Embryonic facial prominence (tissue), 1 donor: ENCODE results near the gene ERVK3-1.
A peak's percentile ranks its signal among the peaks of the same experiment; 100 is the strongest.
"Not testable (repeated sequence)": the region's sequence is repeated elsewhere in the genome, so short reads cannot be mapped to it uniquely, and the experiment has no call there.

Source experiments
- DNase-seq: peaks from one replicate; pipeline ENCODE4 v3.0.0-alpha.2; 2016; ENCODE audit errors: extremely low spot score

The ERVK3-1 gene

DNA sequence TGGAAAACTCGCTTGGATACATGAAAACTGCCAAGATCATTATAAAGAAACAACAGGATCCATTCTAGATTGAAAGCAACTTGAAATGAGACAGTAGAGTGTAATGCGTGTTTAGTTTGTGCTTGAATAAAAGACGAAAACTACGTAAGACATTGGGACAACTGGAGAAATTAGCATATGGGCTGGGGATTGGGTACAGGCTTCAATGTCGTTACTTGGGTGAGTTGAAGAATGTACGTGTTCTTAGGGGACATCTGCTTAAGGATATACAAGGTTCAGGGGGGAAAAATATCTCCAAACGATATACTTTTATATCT lies 471 bp upstream of the ERVK3-1 start:
- no peak for DNase-seq

GRCh38 chr19:58305932-58306323 lies 751 bp downstream of the ERVK3-1 start:
- no peak for DNase-seq

DNA sequence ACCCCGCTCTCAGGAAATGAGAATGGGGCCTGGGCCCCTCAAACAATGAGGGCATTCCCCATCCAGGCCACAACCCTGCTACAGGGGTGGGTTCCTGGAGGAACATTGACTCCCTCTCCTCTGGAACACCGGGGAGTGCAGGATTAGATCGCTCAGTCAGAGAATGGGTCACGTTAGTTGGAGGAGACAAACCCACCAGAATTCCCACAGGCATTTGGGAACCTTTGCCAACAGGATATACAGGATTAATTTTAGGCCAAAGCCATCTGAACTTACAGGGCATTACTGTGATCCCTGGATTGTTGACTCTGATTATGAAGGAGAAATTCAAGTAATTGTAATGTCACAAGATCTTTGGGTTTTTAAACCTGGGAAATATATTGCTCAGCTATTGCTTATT lies 2.6 kb downstream of the ERVK3-1 start:
- DNase-seq: no peak

DNA sequence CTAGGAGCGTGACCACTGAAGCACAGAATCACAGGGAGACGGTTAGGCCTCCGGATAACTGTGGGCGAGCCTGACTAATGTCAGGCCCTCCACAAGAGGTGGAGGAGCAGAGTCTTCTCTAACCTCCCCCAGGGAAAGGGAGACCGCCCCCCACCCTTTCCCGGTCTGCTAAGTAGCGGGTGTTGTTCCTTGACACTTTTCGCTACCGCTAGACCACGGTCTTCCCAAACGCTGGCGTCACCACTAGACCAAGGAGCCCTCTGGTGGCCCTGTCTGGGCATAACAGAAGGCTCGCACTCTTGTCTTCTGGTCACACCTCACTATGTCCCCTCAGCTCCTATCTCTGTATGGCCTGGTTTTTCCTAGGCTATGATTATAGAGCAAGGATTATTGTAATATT lies 5.5 kb downstream of the ERVK3-1 start:
- DNase-seq: not testable (repeated sequence)

DNA sequence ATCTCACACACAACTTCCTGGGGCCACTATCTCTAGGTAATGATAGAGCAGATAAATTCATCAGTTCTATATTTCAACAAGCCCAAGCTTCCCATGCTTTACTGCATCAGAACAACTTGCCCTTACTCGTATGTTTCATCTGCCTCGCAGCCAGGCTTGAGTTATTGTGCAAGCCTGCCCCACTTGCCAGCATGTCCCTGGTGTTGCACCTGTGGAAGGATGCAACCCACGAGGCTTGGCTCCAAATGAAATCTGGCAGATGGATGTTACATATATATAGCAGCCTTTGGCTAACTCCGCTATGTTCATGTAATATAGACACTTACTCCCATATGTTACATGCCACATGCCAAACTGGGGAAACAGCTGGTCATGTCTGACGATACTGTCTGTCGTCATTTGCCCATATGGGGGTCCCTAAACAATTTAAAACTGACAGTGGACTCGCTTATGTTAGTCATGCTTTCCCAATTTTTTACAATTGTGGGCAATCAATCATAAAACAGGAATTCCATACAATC lies 6.2 kb downstream of the ERVK3-1 start:
- DNase-seq: no peak

DNA sequence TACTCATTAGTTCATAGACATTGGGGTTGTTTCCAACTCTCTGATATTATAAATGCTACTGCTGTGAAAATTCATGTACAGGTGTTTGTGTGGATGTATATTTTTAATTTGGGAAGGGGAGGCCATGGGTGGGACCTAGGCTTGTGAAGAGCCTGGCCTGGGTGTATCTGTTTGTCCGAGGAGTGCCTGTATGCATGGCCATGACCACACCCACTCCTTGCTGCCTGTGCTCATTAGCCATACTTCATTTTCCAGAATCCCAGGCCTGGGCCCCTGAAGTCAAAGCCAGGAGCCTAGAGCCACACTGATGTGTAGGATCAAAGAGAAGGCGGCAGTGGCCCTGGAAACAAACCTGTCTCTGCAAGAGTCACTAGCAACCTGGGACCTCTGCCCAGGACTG lies 10.4 kb downstream of the ERVK3-1 start:
- no peak for DNase-seq

GRCh38 chr19:58317476-58318072 lies 12.4 kb downstream of the ERVK3-1 start:
- DNase-seq: no peak

GRCh38 chr19:58318297-58318696 lies 13.1 kb downstream of the ERVK3-1 start:
- no peak for DNase-seq

- DNase-seq: no peak
Measured at GRCh38 chr19:58319241-58319640, 14.1 kb downstream of the ERVK3-1 start.

DNA sequence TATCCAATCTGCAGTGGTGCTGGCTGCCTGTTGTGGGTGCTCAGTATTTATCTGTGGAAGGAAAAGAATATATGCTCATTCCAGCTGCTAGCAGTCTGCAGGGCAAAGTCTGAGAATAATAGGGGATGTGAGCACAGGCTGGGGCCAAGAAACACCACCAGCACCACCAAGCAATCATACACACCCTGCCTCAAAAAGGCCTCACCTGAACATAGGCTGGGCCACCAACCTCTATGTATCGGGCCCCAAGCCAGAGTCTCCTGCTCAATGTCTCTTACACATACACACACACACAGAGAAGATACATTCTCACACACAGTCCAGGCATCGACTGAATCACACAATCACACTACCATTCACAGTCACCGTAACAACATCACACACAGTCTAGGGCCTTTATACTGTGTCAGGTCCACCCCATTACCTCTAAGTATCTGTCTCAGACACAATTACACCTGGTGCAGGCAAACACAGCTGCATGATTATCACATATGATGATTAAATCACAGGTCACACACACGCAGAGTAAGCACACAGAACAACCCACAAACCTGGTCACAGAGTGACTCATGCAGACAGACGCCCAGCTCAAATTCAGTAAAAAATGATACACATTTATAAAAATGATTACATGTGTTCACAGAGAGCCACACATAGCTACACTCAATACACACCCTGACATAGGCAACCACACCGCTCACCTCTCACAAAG lies 20.3 kb downstream of the ERVK3-1 start:
- no peak for DNase-seq

GRCh38 chr19:58326501-58326913 lies 21.3 kb downstream of the ERVK3-1 start:
- no peak for DNase-seq

- DNase-seq: peak; percentile 77
Measured at GRCh38 chr19:58326914-58327726, 21.9 kb downstream of the ERVK3-1 start, which contains the start of gene ZSCAN22. Gene ZSCAN22, plus strand, starts transcription at chr19:58326994. Its CDS starts 7,809 bp downstream, at chr19:58334803.

DNA sequence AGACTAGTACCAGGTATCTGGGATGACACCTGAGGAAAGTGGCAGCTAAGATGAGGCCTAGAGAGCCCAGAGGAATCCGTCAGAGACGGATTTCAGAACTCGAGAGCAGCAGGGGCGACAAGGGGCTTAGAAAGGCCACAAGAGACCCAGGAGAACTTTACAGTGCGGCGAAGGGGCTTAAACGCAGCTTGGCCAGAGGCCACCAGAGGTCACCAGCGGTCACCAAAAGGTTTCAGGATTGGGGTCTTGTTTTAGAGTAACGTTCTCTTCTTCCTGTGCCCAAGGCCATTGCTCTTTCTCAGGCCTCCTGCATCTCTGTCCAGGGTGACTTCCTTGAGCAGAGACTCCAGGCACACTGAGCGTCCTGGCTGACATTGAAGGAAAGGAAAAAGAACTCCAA lies 23.8 kb downstream of the ERVK3-1 start:
- no peak for DNase-seq

DNA sequence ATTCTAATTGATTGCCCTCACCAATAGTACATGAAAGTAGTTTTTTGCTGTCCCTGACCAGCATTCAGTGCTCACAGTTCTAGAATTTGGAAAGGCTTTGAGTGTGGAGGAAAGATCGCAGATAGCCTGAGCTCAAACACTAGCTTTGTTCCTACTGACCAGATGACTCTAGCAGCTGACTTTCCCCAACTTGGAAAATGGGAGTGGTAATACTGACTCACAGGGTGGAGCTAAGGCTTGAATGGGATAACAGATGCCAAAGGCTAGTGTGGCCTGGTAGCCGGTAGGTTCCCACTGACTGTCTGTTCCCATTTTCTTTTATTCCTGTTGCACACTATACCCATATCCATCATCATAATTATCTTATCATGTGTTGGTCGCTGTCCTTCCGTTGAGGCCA lies 25.3 kb downstream of the ERVK3-1 start:
- no peak for DNase-seq

GRCh38 chr19:58332697-58333096 lies 27.5 kb downstream of the ERVK3-1 start:
- no peak for DNase-seq

- no peak for DNase-seq
Measured at GRCh38 chr19:58334691-58335249, 29.6 kb downstream of the ERVK3-1 start.

- no peak for DNase-seq
Measured at GRCh38 chr19:58335630-58336029, 30.5 kb downstream of the ERVK3-1 start.

DNA sequence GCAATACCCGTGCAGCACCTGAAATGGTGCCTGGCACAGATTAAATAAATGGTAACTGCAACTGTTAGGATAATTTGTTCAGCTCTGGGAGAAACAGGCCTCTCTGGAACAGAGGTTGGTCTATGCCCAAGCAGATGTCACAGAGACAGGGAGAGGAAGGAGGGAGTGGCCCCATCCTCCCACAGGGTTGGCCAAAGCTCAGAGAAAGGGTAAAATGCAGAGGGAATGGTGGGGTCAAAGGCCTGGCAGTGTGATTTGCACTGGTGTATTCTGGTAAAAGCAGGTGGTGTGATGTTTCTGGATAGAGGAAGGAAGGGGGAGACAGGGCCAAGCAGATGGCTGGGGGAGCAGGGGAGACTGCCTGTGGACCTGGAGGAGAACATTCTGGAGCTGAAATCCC lies 31.0 kb downstream of the ERVK3-1 start:
- DNase-seq: no peak

DNA sequence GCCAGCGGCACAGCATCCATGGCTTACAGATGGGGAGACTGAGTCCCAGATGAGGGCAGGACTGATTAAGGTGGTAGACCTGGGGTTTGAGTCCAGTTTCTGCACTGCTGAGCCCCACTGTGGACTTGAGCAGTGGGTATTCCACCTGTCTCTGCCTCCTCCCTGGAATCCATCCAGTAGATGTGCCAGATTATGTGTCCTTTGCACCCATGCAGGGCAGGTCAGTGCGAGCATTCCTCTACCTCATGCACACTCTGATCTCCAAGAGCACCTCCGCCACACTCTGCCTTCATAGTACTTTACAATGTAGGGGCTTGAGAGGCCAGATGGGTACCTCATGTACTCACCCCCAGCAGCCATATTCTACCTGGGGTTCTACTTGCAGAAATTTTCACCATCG lies 31.6 kb downstream of the ERVK3-1 start:
- DNase-seq: no peak

DNA sequence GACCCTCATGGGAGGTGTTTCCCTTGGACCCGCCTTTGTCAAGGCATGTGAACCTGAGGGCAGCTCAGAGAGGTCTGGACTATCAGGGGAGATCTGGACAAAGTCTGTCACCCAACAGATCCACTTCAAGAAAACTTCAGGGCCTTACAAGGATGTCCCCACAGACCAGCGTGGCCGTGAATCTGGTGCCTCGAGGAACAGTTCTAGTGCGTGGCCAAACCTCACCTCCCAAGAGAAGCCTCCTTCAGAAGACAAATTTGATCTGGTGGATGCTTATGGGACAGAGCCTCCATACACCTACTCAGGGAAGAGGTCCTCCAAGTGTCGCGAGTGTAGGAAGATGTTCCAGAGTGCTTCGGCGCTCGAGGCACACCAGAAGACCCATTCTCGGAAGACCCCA lies 33.2 kb downstream of the ERVK3-1 start:
- DNase-seq: no peak

GRCh38 chr19:58338825-58339558 lies 33.8 kb downstream of the ERVK3-1 start:
- no peak for DNase-seq

- no peak for DNase-seq
Measured at GRCh38 chr19:58345558-58345957, 40.4 kb downstream of the ERVK3-1 start.
